OCI-LY1 (cell line): ENCODE data around the gene IMPG2.

ENCODE experiments used
- H2AFZ ChIP-seq: fragments of 200-600 bp; sonication (generic), shearing (Covaris generic); 2 replicates; pipeline ENCODE4 v1.6.0; 2014; ENCODE audit warnings: antibody characterized with exemption, mild to moderate bottlenecking, low read length
- H3F3A ChIP-seq: fragments of 200-600 bp; sonication (generic), shearing (Covaris generic); 2 replicates; pipeline ENCODE4 v1.6.0; 2014; ENCODE audit warnings: mild to moderate bottlenecking, antibody characterized with exemption, low read length, moderate library complexity; ENCODE audit not compliant: insufficient read depth
- H3K27ac ChIP-seq: fragments of 200-600 bp; sonication (generic); 2 replicates; pipeline ENCODE4 v1.5.1; 2014; ENCODE audit warnings: low read length, mixed run types, mild to moderate bottlenecking, low read depth; ENCODE audit not compliant: poor library complexity, severe bottlenecking
- H3K27me3 ChIP-seq: fragments of 200-600 bp; sonication (generic); 2 replicates; pipeline ENCODE4 v1.6.0; 2014; ENCODE audit warnings: antibody characterized with exemption, mild to moderate bottlenecking, low read length, moderate library complexity; ENCODE audit not compliant: insufficient read depth
- H3K36me3 ChIP-seq: fragments of 200-600 bp; sonication (generic); 2 replicates; pipeline ENCODE4 v1.6.1; 2014; ENCODE audit warnings: mild to moderate bottlenecking, antibody characterized with exemption, low read length, moderate library complexity, mixed read lengths; ENCODE audit not compliant: insufficient read depth
- H3K4me1 ChIP-seq: fragments of 200-600 bp; sonication (generic); 2 replicates; pipeline ENCODE4 v1.5.1; 2014; ENCODE audit warnings: mild to moderate bottlenecking, low read length, moderate library complexity; ENCODE audit not compliant: insufficient read depth, severe bottlenecking
- H3K4me2 ChIP-seq: fragments of 200-600 bp; sonication (generic), shearing (Covaris generic); 2 replicates; pipeline ENCODE4 v1.6.1; 2014; ENCODE audit warnings: low read length
- H3K4me3 ChIP-seq: fragments of 200-600 bp; sonication (generic); 2 replicates; pipeline ENCODE4 v1.5.1; 2014; ENCODE audit warnings: low read length, low read depth, mild to moderate bottlenecking, mixed read lengths; ENCODE audit not compliant: poor library complexity, severe bottlenecking
- H3K79me2 ChIP-seq: fragments of 200-600 bp; shearing (Covaris generic); 2 replicates; pipeline ENCODE4 v1.6.1; 2016; ENCODE audit warnings: mixed run types, low read length, mixed read lengths; ENCODE audit not compliant: insufficient read depth
- H3K9ac ChIP-seq: fragments of 200-600 bp; sonication (generic), shearing (Covaris generic); 2 replicates; pipeline ENCODE4 v1.6.1; 2014; ENCODE audit warnings: mild to moderate bottlenecking, low read length, mixed read lengths
- H3K9me2 ChIP-seq: fragments of 200-600 bp; sonication (generic), shearing (Covaris generic); 2 replicates; pipeline ENCODE4 v1.6.1; 2014; ENCODE audit warnings: low read depth, mild to moderate bottlenecking, low read length, mixed read lengths
- H3K9me3 ChIP-seq: fragments of 200-600 bp; shearing (Covaris generic); 2 replicates; pipeline ENCODE4 v1.6.1; 2014; ENCODE audit warnings: low read length, mixed read lengths
- H4K20me1 ChIP-seq: fragments of 200-600 bp; sonication (generic), shearing (Covaris generic); 2 replicates; pipeline ENCODE4 v1.6.0; 2016; ENCODE audit warnings: mild to moderate bottlenecking, low read length; ENCODE audit not compliant: insufficient read depth
- EZH2 ChIP-seq: fragments of 200-600 bp; sonication (generic), shearing (Covaris generic); IDR thresholded peaks from 2 replicates; pipeline ENCODE4 v1.8.0; 2017; ENCODE audit warnings: borderline replicate concordance, mixed run types, mild to moderate bottlenecking, antibody characterized with exemption, low read length, moderate library complexity, mixed read lengths
- TF ChIP-seq, protein P1 (sequence below): fragments of 200-600 bp; sonication (generic), shearing (Covaris generic); IDR thresholded peaks from 2 replicates; pipeline ENCODE4 v1.5.1; 2017; ENCODE audit warnings: mild to moderate bottlenecking, antibody characterized with exemption, low read length, moderate library complexity, mixed read lengths

IMPG2 gene

GRCh38 chr3:101273156-101273555, 47.2 kb downstream of the IMPG2 start:
- no peaks in the 10 kb centered on the region for H3K9me3 ChIP-seq
- H3K4me2 ChIP-seq, result no peak overlapping the region
- H3K27ac ChIP-seq, result no peak overlapping the region
- no peaks in the 10 kb centered on the region for H3K36me3 ChIP-seq
- no peak overlapping the region for H3K4me3 ChIP-seq
- no peaks in the 10 kb centered on the region for H3K79me2 ChIP-seq
- no peaks in the 10 kb centered on the region for H3K27me3 ChIP-seq
- H3F3A ChIP-seq, result no peaks in the 10 kb centered on the region
- no peak overlapping the region for H2AFZ ChIP-seq
- TF ChIP-seq, protein P1, sequence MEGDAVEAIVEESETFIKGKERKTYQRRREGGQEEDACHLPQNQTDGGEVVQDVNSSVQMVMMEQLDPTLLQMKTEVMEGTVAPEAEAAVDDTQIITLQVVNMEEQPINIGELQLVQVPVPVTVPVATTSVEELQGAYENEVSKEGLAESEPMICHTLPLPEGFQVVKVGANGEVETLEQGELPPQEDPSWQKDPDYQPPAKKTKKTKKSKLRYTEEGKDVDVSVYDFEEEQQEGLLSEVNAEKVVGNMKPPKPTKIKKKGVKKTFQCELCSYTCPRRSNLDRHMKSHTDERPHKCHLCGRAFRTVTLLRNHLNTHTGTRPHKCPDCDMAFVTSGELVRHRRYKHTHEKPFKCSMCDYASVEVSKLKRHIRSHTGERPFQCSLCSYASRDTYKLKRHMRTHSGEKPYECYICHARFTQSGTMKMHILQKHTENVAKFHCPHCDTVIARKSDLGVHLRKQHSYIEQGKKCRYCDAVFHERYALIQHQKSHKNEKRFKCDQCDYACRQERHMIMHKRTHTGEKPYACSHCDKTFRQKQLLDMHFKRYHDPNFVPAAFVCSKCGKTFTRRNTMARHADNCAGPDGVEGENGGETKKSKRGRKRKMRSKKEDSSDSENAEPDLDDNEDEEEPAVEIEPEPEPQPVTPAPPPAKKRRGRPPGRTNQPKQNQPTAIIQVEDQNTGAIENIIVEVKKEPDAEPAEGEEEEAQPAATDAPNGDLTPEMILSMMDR, result no peak
- no peak for TF ChIP-seq EZH2
- H3K9me2 ChIP-seq, result no peaks in the 10 kb centered on the region
- no peaks in the 10 kb centered on the region for H4K20me1 ChIP-seq
- H3K4me1 ChIP-seq, result no peaks in the 10 kb centered on the region
- H3K9ac ChIP-seq, result no peak overlapping the region

DNA sequence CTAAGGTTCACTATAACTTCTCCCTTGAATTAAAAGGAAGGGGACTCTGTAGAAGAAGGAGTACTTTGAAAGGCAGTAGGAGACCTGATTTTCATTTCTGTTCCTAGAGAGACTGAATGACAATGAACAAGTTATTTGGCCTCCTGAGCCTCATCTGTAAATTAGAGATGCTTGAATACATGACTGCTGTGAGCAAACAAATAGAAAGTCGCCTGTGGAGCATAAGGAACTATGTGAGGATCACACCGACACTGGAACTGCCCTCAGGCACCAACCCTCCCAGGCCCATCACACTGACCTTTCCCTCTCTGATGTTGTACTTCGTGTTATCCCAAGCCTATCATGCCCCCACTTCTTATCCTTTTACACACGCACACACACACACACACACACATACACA, 48.6 kb downstream of the IMPG2 start:
- H2AFZ ChIP-seq, result no peak overlapping the region
- H3K9ac ChIP-seq, result no peak overlapping the region
- no peaks in the 10 kb centered on the region for H3F3A ChIP-seq
- TF ChIP-seq EZH2, result no peak
- TF ChIP-seq, protein P1, result no peak
- no peaks in the 10 kb centered on the region for H3K9me3 ChIP-seq
- no peaks in the 10 kb centered on the region for H3K36me3 ChIP-seq
- H3K4me2 ChIP-seq, result no peak overlapping the region
- H3K4me1 ChIP-seq, result no peaks in the 10 kb centered on the region
- H4K20me1 ChIP-seq, result no peaks in the 10 kb centered on the region
- no peaks in the 10 kb centered on the region for H3K9me2 ChIP-seq
- no peak overlapping the region for H3K4me3 ChIP-seq
- H3K79me2 ChIP-seq, result no peaks in the 10 kb centered on the region
- H3K27me3 ChIP-seq, result no peaks in the 10 kb centered on the region
- no peak overlapping the region for H3K27ac ChIP-seq

GRCh38 chr3:101270149-101270548, 50.2 kb downstream of the IMPG2 start:
- no peak overlapping the region for H2AFZ ChIP-seq
- H3K9me2 ChIP-seq, result no peaks in the 10 kb centered on the region
- H4K20me1 ChIP-seq, result no peaks in the 10 kb centered on the region
- no peaks in the 10 kb centered on the region for H3F3A ChIP-seq
- H3K79me2 ChIP-seq, result no peaks in the 10 kb centered on the region
- no peaks in the 10 kb centered on the region for H3K27me3 ChIP-seq
- H3K4me1 ChIP-seq, result no peaks in the 10 kb centered on the region
- no peak overlapping the region for H3K4me2 ChIP-seq
- no peak overlapping the region for H3K4me3 ChIP-seq
- TF ChIP-seq EZH2, result no peak
- no peak overlapping the region for H3K9ac ChIP-seq
- H3K9me3 ChIP-seq, result no peaks in the 10 kb centered on the region
- H3K27ac ChIP-seq, result no peak overlapping the region
- no peaks in the 10 kb centered on the region for H3K36me3 ChIP-seq

DNA sequence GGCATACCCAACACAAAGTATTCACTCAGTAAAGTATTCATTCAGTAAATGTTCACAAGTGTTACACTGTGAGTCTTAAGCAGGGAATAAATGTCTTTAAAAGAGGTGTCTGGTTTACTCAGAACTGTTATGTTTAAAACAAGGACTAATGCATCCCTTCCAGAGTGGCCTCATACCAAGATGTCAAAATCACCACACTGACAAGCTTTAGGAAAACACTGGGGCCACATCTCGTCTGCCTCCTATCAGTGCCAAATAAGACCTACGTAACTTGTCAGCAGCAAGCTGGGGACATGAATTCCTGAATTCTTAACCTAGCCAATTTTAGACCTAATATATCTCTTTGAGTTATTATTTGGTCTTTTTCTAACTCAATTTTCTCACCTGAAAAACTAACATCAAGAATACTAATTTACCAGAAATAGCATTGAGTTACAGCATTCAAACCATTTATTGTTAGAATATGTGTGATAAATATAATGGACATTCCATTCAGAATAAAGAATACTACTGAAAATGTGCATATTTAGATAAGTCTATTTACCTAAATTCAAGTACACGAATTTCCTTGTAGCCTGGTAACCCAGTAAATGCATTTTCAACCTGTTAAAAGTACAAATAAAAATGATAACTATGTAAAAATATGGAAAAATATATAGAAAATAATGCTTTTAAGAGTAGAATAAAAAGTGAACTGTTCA, 51.3 kb downstream of the IMPG2 start:
- Histone ChIP-seq H4K20me1 (no peaks in the 10 kb centered on the region), H3K9ac (no peak overlapping the region), H3K4me1 (no peaks in the 10 kb centered on the region), H3F3A (no peaks in the 10 kb centered on the region), H2AFZ (no peak overlapping the region), H3K9me2 (no peaks in the 10 kb centered on the region), H3K27ac (no peak overlapping the region), H3K79me2 (no peaks in the 10 kb centered on the region), H3K4me3 (no peak overlapping the region), H3K9me3 (no peaks in the 10 kb centered on the region), H3K36me3 (no peaks in the 10 kb centered on the region), H3K27me3 (no peaks in the 10 kb centered on the region), H3K4me2 (no peak overlapping the region)
- TF ChIP-seq, protein P1, result no peak
- TF ChIP-seq EZH2, result no peak
